ENCODE measurements around the gene AJAP1. TPM values are rescaled to one million over a fixed set of nuclear protein-coding genes. Genes with fewer than 3 reads are reported as not detected.

Gene AJAP1
- total and polyA plus RNA-seq, 9 donors: 1.2 to 20.8 (median 12.5) TPM

GRCh38 chr1:4636644-4637380 lies 17.6 kb upstream of the AJAP1 start:
- H3K27me3 ChIP-seq: no peaks in the 10 kb centered on the region
- TF ChIP-seq EP300 (IDR thresholded peaks at IDR 0.05) (no peak), CTCF (IDR thresholded peaks at IDR 0.05) (no peak), POLR2A (IDR thresholded peaks at IDR 0.05) (no peak)
- WGBS, 3 donors: 90 to 94% (median 94%) methylated on average over 23 of the region's 23 CpGs
- no peaks in the 10 kb centered on the region for H3K9me3 ChIP-seq
- DNase-seq: no peak
- H3K27ac ChIP-seq: no peak overlapping the region
- H3K4me1 ChIP-seq (ENCODE audit: insufficient read depth): peaks cover 5% of the 10 kb centered on the region
- no peak overlapping the region for H3K4me3 ChIP-seq
- intact Hi-C loops (cut with DNase I): no loop called here
- H3K36me3 ChIP-seq: no peaks in the 10 kb centered on the region

GRCh38 chr1:4637616-4638344 lies 16.6 kb upstream of the AJAP1 start:
- Histone ChIP-seq H3K9me3 (no peaks in the 10 kb centered on the region), H3K27ac (peak overlapping the region in 1 of 2 donors; percentile 20), H3K4me3 (no peak overlapping the region), H3K36me3 (no peaks in the 10 kb centered on the region), H3K27me3 (no peaks in the 10 kb centered on the region), H3K4me1 (ENCODE audit: insufficient read depth) (peaks cover 5% of the 10 kb centered on the region)
- 26 to 41% (median 39%) methylated on average over 34 of the region's 34 CpGs for WGBS, 3 donors
- peak in 3 of 5 donors; percentile 33 to 64 (median 43) for DNase-seq
- intact Hi-C loops (cut with DNase I): no loop called here
- TF ChIP-seq POLR2A (IDR thresholded peaks at IDR 0.05): no peak
- TF ChIP-seq EP300 (IDR thresholded peaks at IDR 0.05): no peak
- TF ChIP-seq CTCF (IDR thresholded peaks at IDR 0.05): no peak

GRCh38 chr1:4638345-4638729 lies 16.1 kb upstream of the AJAP1 start:
- TF ChIP-seq POLR2A (IDR thresholded peaks at IDR 0.05): no peak
- no peak for TF ChIP-seq EP300 (IDR thresholded peaks at IDR 0.05)
- no peak for TF ChIP-seq CTCF (IDR thresholded peaks at IDR 0.05)
- Histone ChIP-seq H3K27ac (no peak overlapping the region), H3K9me3 (no peaks in the 10 kb centered on the region), H3K36me3 (no peaks in the 10 kb centered on the region), H3K27me3 (no peaks in the 10 kb centered on the region), H3K4me3 (no peak overlapping the region), H3K4me1 (ENCODE audit: insufficient read depth) (peaks cover 5% of the 10 kb centered on the region)
- 18 to 30% (median 25%) methylated on average over 12 of the region's 12 CpGs for WGBS, 3 donors
- intact Hi-C loops (cut with DNase I): no loop called here
- DNase-seq: no peak

- Histone ChIP-seq H3K36me3 (no peaks in the 10 kb centered on the region), H3K27me3 (no peaks in the 10 kb centered on the region), H3K9me3 (no peaks in the 10 kb centered on the region), H3K4me1 (ENCODE audit: insufficient read depth) (peaks cover 5% of the 10 kb centered on the region), H3K4me3 (no peak overlapping the region), H3K27ac (no peak overlapping the region)
- intact Hi-C loops (cut with DNase I): no loop called here
- WGBS, 3 donors: 72 to 79% (median 77%) methylated on average over 10 of the region's 10 CpGs
- TF ChIP-seq EP300 (IDR thresholded peaks at IDR 0.05) (no peak), CTCF (IDR thresholded peaks at IDR 0.05) (no peak), POLR2A (IDR thresholded peaks at IDR 0.05) (no peak)
- DNase-seq: no peak
Measured at GRCh38 chr1:4640931-4641330, 13.5 kb upstream of the AJAP1 start.

Measured in ovary (tissue), 9 donors.